Measurements from ENCODE around the gene RALB. TPM values are rescaled to one million over a fixed set of nuclear protein-coding genes. Genes with fewer than 3 reads are reported as not detected.

Gene RALB
- total RNA-seq, 1 experiment from 2014 or later = 24.6 TPM

DNA sequence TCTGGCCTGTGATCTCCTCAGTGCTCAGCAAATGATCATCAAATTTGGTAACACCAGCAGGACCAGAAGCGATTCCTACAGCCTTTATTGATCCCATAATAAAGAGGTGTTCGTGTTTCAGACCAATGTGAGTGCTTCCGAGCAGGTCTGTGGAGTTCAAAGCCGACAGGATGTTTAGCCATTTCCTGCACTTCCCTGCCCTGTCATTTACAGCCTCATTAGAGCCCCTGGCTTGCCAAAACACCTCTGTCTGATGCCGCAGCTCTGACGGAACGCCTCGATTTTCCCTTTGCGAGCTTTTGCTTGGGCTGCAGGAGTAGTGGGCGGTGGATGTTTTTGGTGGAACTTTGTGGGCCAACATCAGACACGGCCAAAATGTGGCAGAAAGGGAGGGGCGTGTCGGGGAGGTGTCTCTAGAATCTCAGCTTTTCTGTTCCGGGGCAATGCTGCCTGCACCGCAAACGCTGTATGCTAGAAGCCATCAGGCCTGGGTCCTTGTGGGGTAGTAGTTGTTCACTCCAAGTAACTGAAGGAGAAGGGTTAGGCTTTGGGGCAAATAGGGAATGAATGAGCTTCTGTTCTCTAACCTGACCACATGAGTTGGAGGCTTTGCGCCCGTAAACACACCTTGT is 67.2 kb downstream of the RALB start:
- no peak overlapping the region for H3K27ac ChIP-seq (ENCODE audit: insufficient read length, low read depth, low read length)
- H4K8ac ChIP-seq (replicated peaks; ENCODE audit: insufficient read length, low read depth, low read length) = no peak overlapping the region
- Mint-ChIP-seq H3K4me1 (peaks cover 4 to 11% of the 10 kb centered on the region in 2 experiments), H3K9me3 (no peaks in the 10 kb centered on the region), H3K27ac (no peak overlapping the region), H3K36me3 (ENCODE audit: insufficient read depth in 1 of 3, low read depth in 3 of 3) (no peaks in the 10 kb centered on the region; a peak in 1 of 7 replicates), H3K27me3 (ENCODE audit: low read depth) (peaks cover 67% of the 10 kb centered on the region), H3K4me3 (no peak overlapping the region)
- H2AK5ac ChIP-seq (ENCODE audit: insufficient read length, low read length) = no peak overlapping the region
- H2BK120ac ChIP-seq (ENCODE audit: low read depth, low read length, poor library complexity, severe bottlenecking) = no peak overlapping the region
- H3K23me2 ChIP-seq (ENCODE audit: insufficient read length, low read depth, low read length, poor library complexity, severe bottlenecking) = no peaks in the 10 kb centered on the region
- no peak overlapping the region for H3K56ac ChIP-seq (ENCODE audit: insufficient read length, low read depth, low read length)
- no peaks in the 10 kb centered on the region for H3K79me1 ChIP-seq (ENCODE audit: insufficient read depth, low read depth, low read length, poor library complexity, severe bottlenecking)
- no peak overlapping the region for H2BK20ac ChIP-seq (ENCODE audit: low read depth, low read length, poor library complexity, severe bottlenecking)
- no peak overlapping the region for H2AFZ ChIP-seq (ENCODE audit: low read length)
- no peaks in the 10 kb centered on the region for H3K9me3 ChIP-seq (ENCODE audit: control insufficient read depth, low read depth, low read length)
- no peak for DNase-seq
- H4K91ac ChIP-seq (ENCODE audit: insufficient read length, low read depth, low read length) = no peak overlapping the region
- no peak overlapping the region for H3K18ac ChIP-seq (ENCODE audit: insufficient read length, low read depth, low read length)
- no peak overlapping the region for H3K23ac ChIP-seq (ENCODE audit: insufficient read length, low read depth, low read length)
- peaks cover under 1% of the 10 kb centered on the region; the same call in 1 of the 2 replicates for H3K27me3 ChIP-seq (ENCODE audit: insufficient read depth, low read length)
- no peak overlapping the region for H3K4me2 ChIP-seq (ENCODE audit: insufficient read depth, insufficient read length, low read length)
- no peak for TF ChIP-seq CTCF (conservative IDR thresholded peaks at IDR 0.05)
- no peak overlapping the region for H3K9ac ChIP-seq (ENCODE audit: extremely low read depth, insufficient read length, low read length)
- no peak overlapping the region for H4K5ac ChIP-seq (ENCODE audit: insufficient read length, low read depth, low read length)
- H3K4ac ChIP-seq (ENCODE audit: low read depth, low read length) = no peak overlapping the region
- no peak overlapping the region for H2BK5ac ChIP-seq (ENCODE audit: insufficient read length, low read length)
- no peaks in the 10 kb centered on the region for H3K4me1 ChIP-seq (ENCODE audit: insufficient read depth, low read length)
- no CpG with 5 or more reads among the region's 18 CpGs for WGBS (ENCODE audit: extremely low coverage, insufficient read length, low lambda C conversion rate)
- H3K14ac ChIP-seq (ENCODE audit: insufficient read depth, low read length) = no peak overlapping the region
- H4K20me1 ChIP-seq (ENCODE audit: control insufficient read depth, insufficient read depth, insufficient read length) = no peaks in the 10 kb centered on the region
- no peak overlapping the region for H2BK12ac ChIP-seq (ENCODE audit: insufficient read length, low read depth, low read length)
- H2BK15ac ChIP-seq (ENCODE audit: low read depth, low read length) = no peak overlapping the region
- H3T11ph ChIP-seq (ENCODE audit: low read length) = no peak overlapping the region
- H3K79me2 ChIP-seq (ENCODE audit: insufficient read depth, low read length) = no peaks in the 10 kb centered on the region

Measured in H9 (cell line).